GM23248 (cell line): Measurements from ENCODE around the gene TAPT1.

Experiments used
- EZH2 ChIP-seq: fragments of 200-600 bp; sonication (generic); IDR thresholded peaks from 2 replicates; pipeline ENCODE4 v1.6.1; 2018; ENCODE audit warnings: antibody characterized with exemption, mild to moderate bottlenecking; ENCODE audit not compliant: insufficient read depth, poor library complexity, severe bottlenecking
- EZH2phosphoT487 ChIP-seq: fragments of 200-600 bp; sonication (generic); IDR thresholded peaks from 2 replicates; pipeline ENCODE4 v1.6.1; 2018; ENCODE audit warnings: antibody characterized with exemption, moderate library complexity, mild to moderate bottlenecking, low read depth; ENCODE audit not compliant: insufficient read depth

DNA sequence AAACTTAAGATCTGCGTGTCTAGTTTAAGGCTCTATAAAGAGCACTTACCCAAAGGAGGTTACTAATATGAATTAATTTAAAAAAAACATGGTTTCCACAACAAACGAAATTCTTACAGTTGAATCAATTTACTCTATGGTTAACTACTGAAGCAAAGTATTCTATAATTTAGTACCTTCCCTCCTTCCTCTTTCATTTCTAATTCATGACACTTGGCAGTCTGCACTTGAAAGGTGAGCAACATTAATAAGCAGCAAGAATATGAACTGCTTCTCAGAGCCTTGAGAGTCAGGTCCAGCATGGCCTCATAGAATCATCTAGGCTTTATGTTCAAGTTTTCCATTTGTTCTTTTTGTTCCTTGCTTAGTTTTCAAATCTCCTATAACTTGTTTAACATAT is 42.7 kb downstream of the TAPT1 start:
- TF ChIP-seq EZH2 (no peak), EZH2phosphoT487 (no peak)
